ENCODE measurements around the gene DEF6.
"Not testable (repeated sequence)": the region's sequence is repeated elsewhere in the genome, so short reads cannot be mapped to it uniquely, and the experiment has no call there.

The DEF6 gene

DNA sequence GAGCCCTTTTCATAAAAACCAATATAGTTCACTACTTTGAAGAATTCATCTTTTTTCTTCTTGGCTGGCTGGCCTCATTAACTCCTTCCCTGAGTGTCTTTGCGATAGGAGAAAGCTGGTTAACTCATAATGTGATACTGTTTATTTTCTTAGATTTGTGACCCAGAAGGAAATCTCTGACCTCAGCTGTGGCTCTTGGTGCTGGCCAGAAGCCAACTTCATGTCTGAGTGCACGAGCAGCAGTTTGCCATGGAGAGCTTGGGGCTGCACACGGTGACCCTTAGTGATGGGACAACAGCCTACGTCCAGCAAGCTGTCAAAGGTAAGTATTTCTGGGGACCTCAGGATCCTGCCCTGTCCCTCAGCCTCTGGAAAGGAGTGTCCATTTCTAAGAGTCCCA is 16.7 kb upstream of the DEF6 start:
- no peak for DNase-seq

DNA sequence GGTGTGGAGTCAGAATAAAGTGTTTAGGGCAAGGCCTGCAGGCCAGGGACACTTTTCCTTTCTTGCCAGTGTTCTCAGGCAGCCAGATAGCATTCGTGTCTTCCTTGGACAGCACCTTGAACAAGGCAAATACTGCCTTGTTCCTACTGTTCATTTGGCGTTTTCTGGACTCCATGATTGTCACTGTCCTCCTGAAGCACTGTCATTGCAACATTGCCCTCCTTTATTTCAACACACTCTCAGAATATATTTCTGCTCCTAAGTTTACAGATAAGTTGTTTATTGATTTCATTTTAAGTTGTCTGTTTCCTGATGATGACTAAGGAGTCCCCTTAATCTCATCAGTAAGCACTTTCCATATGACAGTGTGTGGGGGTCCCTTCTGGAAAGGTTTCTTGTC is 15.1 kb upstream of the DEF6 start:
- DNase-seq: no peak

DNA sequence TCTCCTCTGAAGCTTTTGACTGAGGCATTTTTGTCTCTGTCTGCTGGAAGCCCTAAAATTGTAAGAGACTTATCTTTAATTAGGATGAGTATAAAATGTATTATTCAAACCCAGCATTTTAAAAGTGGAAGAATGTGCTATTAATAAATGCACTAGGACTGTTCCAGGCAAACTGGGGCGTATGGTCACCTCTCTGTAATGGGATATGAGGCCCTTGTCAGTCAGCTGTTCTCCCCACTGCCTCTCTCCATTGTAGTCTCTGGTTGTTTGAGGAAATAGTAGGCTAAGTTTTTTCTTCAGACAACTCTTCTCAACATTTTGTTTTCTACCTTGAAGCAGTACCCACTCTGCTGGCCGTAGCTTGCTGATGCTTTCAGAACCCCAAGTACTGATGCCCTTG is 14.3 kb upstream of the DEF6 start:
- DNase-seq: no peak

DNA sequence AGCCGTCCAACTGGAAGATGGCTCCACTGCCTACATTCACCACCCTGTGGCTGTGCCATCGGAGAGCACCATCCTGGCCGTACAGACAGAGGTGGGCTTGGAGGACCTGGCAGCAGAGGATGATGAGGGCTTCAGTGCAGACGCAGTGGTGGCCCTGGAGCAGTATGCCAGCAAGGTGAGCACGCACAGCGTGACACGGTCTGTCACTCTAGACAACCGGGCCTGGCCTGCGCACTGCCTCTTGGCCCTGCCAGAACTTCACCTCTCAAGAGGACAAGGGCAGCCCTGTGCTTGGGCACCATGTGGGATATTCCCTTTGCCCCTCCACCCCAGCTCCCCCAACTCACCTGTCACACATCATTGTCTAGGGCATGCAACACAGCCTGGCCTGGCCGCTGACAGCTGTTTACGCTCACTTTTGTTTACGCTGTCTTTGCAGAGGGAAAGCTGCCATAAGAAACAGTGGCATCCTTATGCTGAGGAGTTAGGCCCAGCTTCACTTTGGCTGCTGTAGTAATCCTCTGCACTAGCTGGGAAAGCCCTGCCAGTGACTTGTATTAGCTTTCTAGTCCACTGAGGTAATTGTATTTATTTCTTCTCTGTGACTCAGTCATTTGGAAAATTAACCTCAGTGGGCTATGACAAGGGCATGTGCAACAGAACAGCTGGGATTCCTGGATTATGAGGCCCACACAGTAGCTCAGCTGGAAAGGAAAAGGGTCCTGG is 9.8 kb upstream of the DEF6 start:
- no peak for DNase-seq

DNA sequence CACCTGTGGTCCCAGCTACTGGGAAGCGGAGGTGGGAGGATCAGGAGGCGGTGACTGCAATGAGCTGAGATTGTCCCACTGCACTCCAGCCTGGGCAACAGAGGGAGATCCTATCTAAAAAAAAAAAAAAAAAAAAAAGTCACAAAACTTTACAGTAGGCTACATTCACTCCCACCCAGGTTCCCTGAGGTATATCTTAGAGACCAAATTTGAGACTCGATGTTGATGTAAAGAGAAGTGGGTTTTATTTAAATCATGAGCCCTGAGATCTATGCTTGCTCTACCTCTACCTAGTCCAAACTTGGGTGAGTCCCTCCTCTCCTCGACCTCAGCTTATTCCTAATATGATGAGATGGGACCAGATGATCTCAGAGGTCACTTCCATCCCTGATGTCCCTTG is 8.8 kb upstream of the DEF6 start:
- DNase-seq: no peak

GRCh38 chr6:35291491-35291890 is 6.1 kb upstream of the DEF6 start:
- no peak for DNase-seq

GRCh38 chr6:35292494-35292893 is 5.1 kb upstream of the DEF6 start:
- no peak for DNase-seq

DNA sequence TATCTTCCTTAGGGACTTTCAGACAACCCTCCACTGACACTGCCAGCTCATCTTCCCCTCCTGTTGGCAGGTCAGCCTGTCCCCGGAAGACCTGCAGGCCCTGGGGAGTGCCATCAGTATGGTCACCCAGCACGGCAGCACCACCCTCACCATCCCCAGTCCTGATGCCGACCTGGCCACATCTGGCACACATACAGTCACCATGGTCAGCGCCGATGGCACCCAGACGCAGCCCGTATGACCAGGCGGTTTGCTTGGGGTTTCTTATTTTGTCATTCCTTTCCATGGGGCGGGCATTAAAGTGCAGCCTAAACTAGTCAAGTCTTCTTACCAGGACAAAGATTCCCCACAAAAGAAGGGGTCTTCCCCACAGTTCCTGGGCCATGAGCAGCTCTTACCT is 3.9 kb upstream of the DEF6 start:
- DNase-seq: no peak

GRCh38 chr6:35294308-35294945 is 3.2 kb upstream of the DEF6 start:
- DNase-seq: peak; percentile 66 to 68

DNA sequence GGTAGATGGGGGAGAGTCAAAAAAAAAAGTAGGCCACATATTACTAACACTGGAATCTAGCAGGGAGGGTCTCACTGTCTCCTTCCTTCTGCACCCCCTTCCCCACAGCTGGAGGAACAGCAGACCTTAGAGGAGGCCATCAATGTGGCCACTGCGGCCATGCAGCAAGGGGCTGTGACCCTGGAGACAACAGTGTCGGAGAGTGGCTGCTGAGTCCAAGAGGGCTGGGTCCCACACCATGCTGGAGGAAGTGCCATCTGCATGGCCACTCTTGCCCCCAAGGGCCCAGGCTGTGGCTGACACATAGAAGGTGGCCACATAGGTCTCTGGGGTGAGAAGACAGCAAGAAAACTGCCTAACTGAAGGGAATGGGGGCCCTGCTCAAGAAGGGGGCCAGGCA is 2.6 kb upstream of the DEF6 start:
- DNase-seq: no peak

DNA sequence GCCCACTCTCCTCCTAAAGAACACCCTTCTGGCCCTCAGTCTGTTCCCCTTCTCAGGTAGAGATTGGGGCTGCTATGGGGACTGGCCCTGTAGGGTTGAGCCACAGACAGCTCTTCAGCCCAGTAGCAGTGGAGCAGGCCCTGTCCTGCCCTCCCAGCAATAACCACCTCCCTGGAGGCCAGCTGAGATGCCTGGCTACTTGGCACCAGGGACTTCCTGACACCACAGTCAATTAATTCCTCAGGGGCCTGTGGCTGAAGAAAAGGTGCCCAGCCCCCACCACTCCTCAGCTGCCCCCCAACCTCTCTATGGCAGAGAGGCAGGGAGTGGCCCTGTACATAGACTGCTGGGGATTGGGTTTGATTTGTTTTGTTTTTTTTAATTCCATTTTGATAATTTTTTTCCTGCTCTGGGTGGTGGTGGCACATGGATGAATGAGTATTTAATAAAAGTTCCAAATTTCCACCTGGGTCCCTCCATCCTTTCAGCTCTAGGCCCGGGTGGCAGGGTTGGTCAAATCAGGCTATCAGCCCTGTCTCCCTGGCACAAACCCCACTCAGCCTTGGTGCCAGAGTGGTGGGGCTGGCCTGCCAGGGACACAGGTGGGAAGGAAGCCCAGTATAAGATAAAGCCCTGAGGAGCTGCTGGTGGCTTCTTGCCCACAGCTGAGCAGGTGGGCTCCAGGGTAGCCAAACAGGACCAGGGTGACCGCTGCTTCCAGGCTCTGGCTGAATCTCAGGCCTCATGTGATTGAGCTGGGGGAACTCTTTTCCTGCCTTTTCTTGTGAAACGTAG is 1.9 kb upstream of the DEF6 start:
- no peak for DNase-seq

DNA sequence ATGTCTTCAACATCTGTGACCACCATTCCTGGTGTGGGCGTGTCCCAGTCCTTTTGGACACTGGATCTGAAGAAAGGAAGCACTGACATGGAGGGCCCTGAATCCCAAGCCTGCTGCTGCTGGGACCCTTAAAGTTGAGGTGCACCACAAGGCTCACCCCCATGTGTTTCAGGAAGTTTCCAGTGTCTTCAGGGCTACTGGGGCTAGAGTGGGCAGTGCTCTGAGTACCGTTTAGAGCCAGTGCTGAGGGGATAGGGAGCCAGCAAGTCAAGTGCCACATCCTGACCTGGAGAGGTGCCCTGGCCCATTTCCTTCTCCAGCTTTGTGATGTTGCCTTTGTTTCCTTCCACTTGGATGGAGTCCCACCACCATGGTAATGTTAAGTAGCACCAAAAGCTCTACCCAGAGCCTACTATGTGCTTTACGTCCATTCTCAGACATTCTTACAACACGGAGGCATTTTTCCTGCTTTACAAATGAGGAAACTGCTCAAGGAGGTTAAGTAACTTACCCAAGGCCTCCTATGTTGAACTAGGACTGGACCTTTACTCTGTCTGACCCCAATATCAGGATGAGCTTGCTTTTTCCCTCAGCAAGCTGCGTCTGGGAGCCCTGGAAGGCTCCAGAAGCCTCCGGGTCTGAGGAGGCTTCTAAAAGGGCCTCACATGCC is 552 bp upstream of the DEF6 start:
- DNase-seq: no peak

- peak in 1 of 2 donors; percentile 24 for DNase-seq
Observed at GRCh38 chr6:35298625-35299140, 1.1 kb downstream of the DEF6 start.

- DNase-seq: peak; percentile 47 to 68
Observed at GRCh38 chr6:35299674-35300073, 2.1 kb downstream of the DEF6 start.

- DNase-seq: peak; percentile 45 to 68
Observed at GRCh38 chr6:35300848-35301247, 3.2 kb downstream of the DEF6 start.

GRCh38 chr6:35302604-35303241 is 5.1 kb downstream of the DEF6 start:
- DNase-seq: peak; percentile 86 to 89

- no peak for DNase-seq
Observed at GRCh38 chr6:35304299-35304698, 6.7 kb downstream of the DEF6 start.

GRCh38 chr6:35305117-35305516 is 7.5 kb downstream of the DEF6 start:
- peak in 1 of 2 donors; percentile 47 for DNase-seq

GRCh38 chr6:35307138-35307537 is 9.5 kb downstream of the DEF6 start:
- not testable (repeated sequence) for DNase-seq

- DNase-seq: not testable (repeated sequence)
Observed at GRCh38 chr6:35308543-35308942, 10.9 kb downstream of the DEF6 start.

DNA sequence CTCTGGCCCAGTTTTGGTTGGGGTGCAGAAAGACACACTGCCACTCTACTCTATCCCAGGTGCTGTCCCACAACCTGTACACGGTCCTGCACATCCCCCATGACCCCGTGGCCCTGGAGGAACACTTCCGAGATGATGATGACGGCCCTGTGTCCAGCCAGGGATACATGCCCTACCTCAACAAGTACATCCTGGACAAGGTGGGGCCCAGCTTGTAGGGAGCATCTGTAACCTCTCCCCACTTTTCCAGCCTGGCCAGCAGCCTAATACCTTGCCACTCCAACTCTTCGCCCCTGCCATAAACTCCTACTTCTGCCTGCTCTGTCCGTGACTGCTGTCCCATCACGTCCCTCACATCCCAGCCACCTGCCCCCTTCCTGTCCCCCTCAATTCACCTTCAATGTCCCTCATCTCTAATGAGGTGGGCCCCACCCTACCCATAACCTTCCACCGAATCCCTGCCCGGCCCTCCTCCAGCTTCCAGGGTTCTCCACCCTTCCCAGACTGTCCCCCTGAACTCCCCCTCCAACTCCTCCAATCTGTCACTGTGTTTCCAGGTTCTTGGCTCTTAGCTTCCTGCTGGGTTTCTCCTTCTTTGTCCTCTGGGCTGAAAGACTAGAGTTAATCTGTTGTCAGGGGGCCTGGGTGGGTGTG is 12.1 kb downstream of the DEF6 start:
- no peak for DNase-seq

- peak in 1 of 2 donors; percentile 22 for DNase-seq
Observed at GRCh38 chr6:35310265-35310831, 12.7 kb downstream of the DEF6 start.

Measured in CD4-positive, alpha-beta T cell treated with Interleukin-4 for 1 hour (primary cell).